Keratinocyte (primary cell): Measurements from ENCODE around the gene CORO2B. TPM values are rescaled to one million over a fixed set of nuclear protein-coding genes. Genes with fewer than 3 reads are reported as not detected.

Experiments
- DNase-seq: peaks from one replicate; pipeline ENCODE4 v3.0.0-alpha.2; 2011; ENCODE audit warnings: low read depth, missing footprints, low spot score
- FAIRE-seq: peaks from 2 replicates; lab custom pipeline; 2011; peaks lifted over from hg19 to GRCh38; lab: Jason Lieb, UNC
- H2AFZ ChIP-seq: 2 replicates; pipeline ENCODE4 v1.6.0; 2012; ENCODE audit warnings: low read length, control low read depth, inconsistent platforms; ENCODE audit not compliant: control insufficient read depth
- H3K27ac ChIP-seq: 2 replicates; pipeline ENCODE4 v1.5.1; 2011; ENCODE audit warnings: low read length; ENCODE audit not compliant: control insufficient read depth, insufficient read depth
- H3K27me3 ChIP-seq: 3 replicates; pipeline ENCODE4 v1.6.0; 2011; ENCODE audit warnings: low read length; ENCODE audit not compliant: control insufficient read depth, insufficient read depth; ENCODE audit errors: extremely low read depth
- H3K36me3 ChIP-seq, 2 experiments: 2 replicates in 1 of 2; 3 replicates in 1 of 2; pipeline ENCODE4 v1.5.1; 2011; ENCODE audit warnings: low read length in 2 of 2, mild to moderate bottlenecking in 1 of 2; ENCODE audit not compliant: control insufficient read depth in 2 of 2, insufficient read depth in 2 of 2; ENCODE audit errors: extremely low read depth in 1 of 2
- H3K4me1 ChIP-seq: 3 replicates; pipeline ENCODE4 v1.5.1; 2011; ENCODE audit warnings: low read length; ENCODE audit not compliant: control insufficient read depth, insufficient read depth; ENCODE audit errors: extremely low read depth
- H3K4me2 ChIP-seq: 3 replicates; pipeline ENCODE4 v1.6.0; 2011; ENCODE audit warnings: low read depth, low read length; ENCODE audit not compliant: control insufficient read depth, insufficient read depth; ENCODE audit errors: extremely low read depth
- H3K4me3 ChIP-seq, 3 experiments: fragments of 200-600 bp in 1 of 3; sonication (generic) in 1 of 3; 2 replicates in 2 of 3; 3 replicates in 1 of 3; pipeline ENCODE4 v1.5.1; 2011 to 2016; ENCODE audit warnings: low read length in 3 of 3, mild to moderate bottlenecking in 3 of 3, control low read depth in 2 of 3, inconsistent platforms in 1 of 3, low read depth in 1 of 3, mixed read lengths in 1 of 3, mixed run types in 1 of 3, moderate library complexity in 1 of 3; ENCODE audit not compliant: control insufficient read depth in 2 of 3, insufficient read depth in 2 of 3; ENCODE audit errors: extremely low read depth in 1 of 3
- H3K79me2 ChIP-seq: 2 replicates; pipeline ENCODE4 v1.6.0; 2012; ENCODE audit warnings: low read length; ENCODE audit not compliant: control insufficient read depth, insufficient read depth
- H3K9ac ChIP-seq: 3 replicates; pipeline ENCODE4 v1.6.0; 2011; ENCODE audit warnings: low read length; ENCODE audit not compliant: control insufficient read depth, insufficient read depth; ENCODE audit errors: extremely low read depth
- H3K9me1 ChIP-seq: 3 replicates; pipeline ENCODE4 v1.6.0; 2011; ENCODE audit warnings: low read length; ENCODE audit not compliant: control insufficient read depth, insufficient read depth; ENCODE audit errors: extremely low read depth
- H3K9me3 ChIP-seq: 2 replicates; pipeline ENCODE4 v1.5.1; 2012; ENCODE audit warnings: low read depth, low read length; ENCODE audit not compliant: control insufficient read depth
- H4K20me1 ChIP-seq: 3 replicates; pipeline ENCODE4 v1.6.0; 2011; ENCODE audit warnings: low read length; ENCODE audit not compliant: control insufficient read depth, insufficient read depth; ENCODE audit errors: extremely low read depth
- CTCF ChIP-seq, 3 experiments: IDR thresholded peaks in 1 of 3; conservative IDR thresholded peaks in 1 of 3; optimal IDR thresholded peaks in 1 of 3; 2 replicates in 2 of 3; 3 replicates in 1 of 3; pipeline versions ENCODE3 to v1.5.1; 2011; ENCODE audit warnings: low read length in 3 of 3, mild to moderate bottlenecking in 3 of 3, moderate library complexity in 2 of 3, control low read depth in 1 of 3, inconsistent platforms in 1 of 3; ENCODE audit not compliant: insufficient read depth in 2 of 3; ENCODE audit errors: extremely low read depth in 1 of 3
- EZH2 ChIP-seq: IDR thresholded peaks from one replicate; pipeline ENCODE4 v1.6.1; 2012; ENCODE audit warnings: inconsistent platforms, mild to moderate bottlenecking, low read length, moderate library complexity
- dilution Hi-C: fragments of 300-500 bp; cut with MboI; formaldehyde crosslinking; loops from one replicate; pipeline ENCODE4 v1.7.0; 2020; ENCODE audit warnings: low sequenced_read_pairs; ENCODE audit not compliant: extremely low pct_ligation_motif_present
- polyA plus RNA-seq, 5 experiments: library from polyadenylated mRNA; depleted of rRNA in 3 of 5; stranded (reverse) in 3 of 5; stranded (forward) in 1 of 5; unstranded in 1 of 5; fragments of >200 nt; gene quantifications; 1 replicate in 1 of 5; 2 replicates in 3 of 5; 3 replicates in 1 of 5; pipeline versions ENCODE4 v1.2.1 to v1.2.3, GENCODE V29; 2011 to 2012; ENCODE audit warnings: missing spikeins in 2 of 5, low read depth in 1 of 5, low replicate concordance in 1 of 5

The CORO2B gene
- polyA plus RNA-seq, 1 donor (not counting 4 experiments of a cell fraction or from before 2014, with no cell fraction given): 0.13 TPM

DNA sequence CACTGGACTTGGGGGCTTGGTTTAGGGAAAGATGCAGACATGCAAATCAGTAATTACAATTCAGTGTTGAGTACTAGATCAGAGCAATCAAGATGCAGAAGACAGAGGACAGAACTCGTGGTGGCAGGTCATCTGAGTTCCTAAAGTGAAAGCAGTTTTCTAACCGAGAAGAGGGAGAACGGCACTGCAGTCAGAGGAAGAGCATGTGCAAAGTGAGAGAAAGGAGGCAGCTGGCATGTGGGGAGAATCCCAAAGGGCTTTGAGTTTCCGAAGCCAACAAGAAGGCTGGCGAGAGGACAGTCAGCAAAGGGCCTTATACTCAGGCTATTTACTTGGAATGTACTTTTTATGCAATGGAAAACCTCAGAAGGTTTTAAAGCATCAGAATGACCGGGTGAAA is 154.9 kb downstream of the CORO2B start:
- FAIRE-seq (no peak), DNase-seq (no peak)
- Histone ChIP-seq H3K4me3 (no peak overlapping the region), H3K9me1 (no peaks in the 10 kb centered on the region), H3K36me3 (no peaks in the 10 kb centered on the region), H3K27ac (no peak overlapping the region), H3K79me2 (no peaks in the 10 kb centered on the region), H3K4me1 (no peaks in the 10 kb centered on the region), H3K27me3 (peaks cover 24% of the 10 kb centered on the region), H3K9me3 (no peaks in the 10 kb centered on the region), H2AFZ (no peak overlapping the region), H3K4me2 (no peak overlapping the region), H4K20me1 (no peaks in the 10 kb centered on the region), H3K9ac (no peak overlapping the region)
- dilution Hi-C loops: no loop called here
- no peak for TF ChIP-seq CTCF (optimal IDR thresholded peaks at IDR 0.05 in 1 of 3, IDR thresholded peaks at IDR 0.05 in 1 of 3, conservative IDR thresholded peaks at IDR 0.05 in 1 of 3; ENCODE audit: extremely low read depth in 1 of 3, insufficient read depth in 2 of 3, low read length in 3 of 3)

DNA sequence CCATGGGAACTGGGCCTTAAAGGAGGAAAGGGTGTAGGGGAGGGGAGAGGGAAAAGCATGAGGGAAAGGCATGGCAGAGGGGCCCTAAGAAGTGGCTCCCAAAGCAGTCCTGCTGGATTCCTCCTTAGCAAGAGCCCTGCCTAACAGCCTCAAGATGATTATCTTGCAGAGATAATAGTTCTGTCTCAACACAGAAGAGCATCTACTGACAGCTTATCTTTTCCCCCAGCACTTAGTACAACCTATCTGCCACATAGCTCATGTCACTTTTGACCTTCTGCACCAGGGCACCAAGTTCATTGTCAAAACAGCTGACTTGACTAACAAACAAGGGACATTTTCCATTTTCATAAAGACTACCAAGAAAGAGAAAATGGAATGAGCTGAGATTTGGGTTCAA is 155.6 kb downstream of the CORO2B start:
- no peaks in the 10 kb centered on the region for H3K36me3 ChIP-seq
- no peak overlapping the region for H2AFZ ChIP-seq
- dilution Hi-C loops: no loop called here
- no peak overlapping the region for H3K27ac ChIP-seq
- H3K4me1 ChIP-seq: no peaks in the 10 kb centered on the region
- no peak overlapping the region for H3K9ac ChIP-seq
- no peaks in the 10 kb centered on the region for H3K9me3 ChIP-seq
- FAIRE-seq (no peak), DNase-seq (no peak)
- H3K27me3 ChIP-seq: peaks cover 22% of the 10 kb centered on the region
- H3K4me2 ChIP-seq: no peak overlapping the region
- no peaks in the 10 kb centered on the region for H3K79me2 ChIP-seq
- H4K20me1 ChIP-seq: no peaks in the 10 kb centered on the region
- TF ChIP-seq EZH2: no peak
- no peak for TF ChIP-seq CTCF (optimal IDR thresholded peaks at IDR 0.05 in 1 of 3, IDR thresholded peaks at IDR 0.05 in 1 of 3, conservative IDR thresholded peaks at IDR 0.05 in 1 of 3; ENCODE audit: extremely low read depth in 1 of 3, insufficient read depth in 2 of 3, low read length in 3 of 3)
- H3K4me3 ChIP-seq: no peak overlapping the region
- H3K9me1 ChIP-seq: no peaks in the 10 kb centered on the region
